ENCODE data around the gene ICA1L. TPM values are rescaled to one million over a fixed set of nuclear protein-coding genes. Genes with fewer than 3 reads are reported as not detected.

ICA1L gene
- polyA plus RNA-seq, 1 of the 3 experiments (the other 2 are of a cell fraction) = 3.7 TPM

- Histone ChIP-seq H3K4me2 (no peak overlapping the region), H3K4me1 (ENCODE audit: control insufficient read depth in 1 of 2, insufficient read depth in 2 of 2, low read depth in 1 of 2, low read length in 1 of 2) (no peaks in the 10 kb centered on the region), H3K79me2 (ENCODE audit: insufficient read depth) (no peaks in the 10 kb centered on the region), H4K20me1 (ENCODE audit: insufficient read depth) (no peaks in the 10 kb centered on the region), H3K27me3 (ENCODE audit: insufficient read depth) (no peaks in the 10 kb centered on the region), H2AFZ (ENCODE audit: low read depth) (no peak overlapping the region), H3K4me3 (ENCODE audit: low read depth in 2 of 2, low read length in 1 of 2) (no peak overlapping the region), H3K9me2 (no peaks in the 10 kb centered on the region), H3K9me3 (no peaks in the 10 kb centered on the region), H3K27ac (ENCODE audit: low read depth in 2 of 2, low read length in 1 of 2) (no peak overlapping the region), H3F3A (replicated peaks; ENCODE audit: insufficient read depth) (no peaks in the 10 kb centered on the region), H3K36me3 (replicated peaks in 1 of 2; ENCODE audit: control insufficient read depth in 1 of 2, insufficient read depth in 2 of 2, low read length in 1 of 2) (no peaks in the 10 kb centered on the region), H3K9ac (no peak overlapping the region)
- DNase-seq = no peak
- POLR2A ChIA-PET = no interaction called here
- WGBS (ENCODE audit: low lambda C conversion rate) = 91% methylated on average over 7 of the region's 7 CpGs
- TF ChIP-seq ZBTB33 (IDR thresholded peaks at IDR 0.05; ENCODE audit: borderline replicate concordance, low read depth) = no peak
- TF ChIP-seq GATA2 (CRISPR knock-in tag; IDR thresholded peaks at IDR 0.05) = no peak
- TF ChIP-seq RFX5 (IDR thresholded peaks at IDR 0.05; ENCODE audit: low read length) = no peak
- no peak for TF ChIP-seq SMC3 (IDR thresholded peaks at IDR 0.05; ENCODE audit: low read depth, low read length)
- no peak for TF ChIP-seq MEF2A (IDR thresholded peaks at IDR 0.05; ENCODE audit: borderline replicate concordance, low read depth)
- CTCF ChIA-PET = interaction anchor here (0.8 to 0.9 kb wide), 3 partner anchors 10 to 998 kb away, joined by 3 read pairs; no protein-coding TSS in a partner anchor
Measured at GRCh38 chr2:202821206-202822160, 50.1 kb downstream of the ICA1L start.

GRCh38 chr2:202818321-202818720 lies 53.2 kb downstream of the ICA1L start:
- no peaks in the 10 kb centered on the region for H3K9me3 ChIP-seq
- H3K4me1 ChIP-seq (ENCODE audit: control insufficient read depth in 1 of 2, insufficient read depth in 2 of 2, low read depth in 1 of 2, low read length in 1 of 2) = no peaks in the 10 kb centered on the region
- DNase-seq = no peak
- no peaks in the 10 kb centered on the region for H3F3A ChIP-seq (replicated peaks; ENCODE audit: insufficient read depth)
- 87% methylated on average over 3 of the region's 3 CpGs for WGBS (ENCODE audit: low lambda C conversion rate)
- ChIA-PET CTCF (no interaction called here), POLR2A (interaction anchor here (1.4 kb wide), 1 partner anchor 183 kb away, joined by 3 read pairs; no protein-coding TSS in a partner anchor)
- no peaks in the 10 kb centered on the region for H4K20me1 ChIP-seq (ENCODE audit: insufficient read depth)
- no peak overlapping the region for H3K27ac ChIP-seq (ENCODE audit: low read depth in 2 of 2, low read length in 1 of 2)
- no peak overlapping the region for H2AFZ ChIP-seq (ENCODE audit: low read depth)
- no peaks in the 10 kb centered on the region for H3K79me2 ChIP-seq (ENCODE audit: insufficient read depth)
- H3K9ac ChIP-seq = no peak overlapping the region
- TF ChIP-seq EZH2phosphoT487 (IDR thresholded peaks at IDR 0.05; ENCODE audit: borderline replicate concordance, low read depth) (no peak), JUND (IDR thresholded peaks at IDR 0.05) (no peak), IRF3 (IDR thresholded peaks at IDR 0.05; ENCODE audit: low read depth, low read length) (no peak), RCOR1 (IDR thresholded peaks at IDR 0.05; ENCODE audit: low read length) (no peak), FOXJ3 (CRISPR knock-in tag; IDR thresholded peaks at IDR 0.05) (no peak), ELF1 (IDR thresholded peaks at IDR 0.05) (no peak), PBX3 (IDR thresholded peaks at IDR 0.05) (no peak), TCF12 (IDR thresholded peaks at IDR 0.05) (no peak), MXI1 (IDR thresholded peaks at IDR 0.05; ENCODE audit: low read depth, low read length) (no peak), SMC3 (IDR thresholded peaks at IDR 0.05; ENCODE audit: low read depth, low read length) (no peak), YY1 (IDR thresholded peaks at IDR 0.05; ENCODE audit: low read depth) (no peak), POLR2AphosphoS5 (IDR thresholded peaks at IDR 0.05; ENCODE audit: low read depth, low read length) (no peak)
- no peak overlapping the region for H3K4me2 ChIP-seq
- H3K4me3 ChIP-seq (ENCODE audit: low read depth in 2 of 2, low read length in 1 of 2) = no peak overlapping the region
- peaks cover 0 to 13% of the 10 kb centered on the region in 2 experiments for H3K36me3 ChIP-seq (replicated peaks in 1 of 2; ENCODE audit: control insufficient read depth in 1 of 2, insufficient read depth in 2 of 2, low read length in 1 of 2)
- no peaks in the 10 kb centered on the region for H3K27me3 ChIP-seq (ENCODE audit: insufficient read depth)
- no peaks in the 10 kb centered on the region for H3K9me2 ChIP-seq
